ENCODE measurements around the gene GINS1.

The GINS1 gene

GRCh38 chr20:25478889-25479568 is 71.6 kb downstream of the GINS1 start:
- DNase-seq = no peak

- no peak for DNase-seq
Observed at GRCh38 chr20:25479638-25480037, 72.2 kb downstream of the GINS1 start.

DNA sequence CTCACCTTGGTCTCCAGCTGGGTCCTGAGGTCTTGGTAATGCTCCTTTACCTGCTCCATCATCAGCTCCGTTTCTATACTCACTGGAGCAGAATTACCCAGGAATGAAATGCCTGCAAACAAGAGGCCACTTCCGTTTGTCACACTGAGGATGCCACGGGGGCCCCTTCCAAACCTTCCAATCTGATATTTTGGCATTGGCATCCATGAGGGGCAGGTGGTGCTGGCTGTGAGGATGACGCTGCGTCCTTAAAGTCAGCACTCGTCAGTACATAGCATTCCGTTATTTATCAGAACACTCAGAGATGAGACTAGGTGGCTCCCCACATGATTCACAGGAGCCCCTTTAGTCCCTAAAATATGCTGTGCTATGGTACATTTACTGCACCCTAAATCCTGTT is 72.7 kb downstream of the GINS1 start:
- no peak for DNase-seq

GRCh38 chr20:25480797-25481196 is 73.3 kb downstream of the GINS1 start:
- no peak for DNase-seq

DNA sequence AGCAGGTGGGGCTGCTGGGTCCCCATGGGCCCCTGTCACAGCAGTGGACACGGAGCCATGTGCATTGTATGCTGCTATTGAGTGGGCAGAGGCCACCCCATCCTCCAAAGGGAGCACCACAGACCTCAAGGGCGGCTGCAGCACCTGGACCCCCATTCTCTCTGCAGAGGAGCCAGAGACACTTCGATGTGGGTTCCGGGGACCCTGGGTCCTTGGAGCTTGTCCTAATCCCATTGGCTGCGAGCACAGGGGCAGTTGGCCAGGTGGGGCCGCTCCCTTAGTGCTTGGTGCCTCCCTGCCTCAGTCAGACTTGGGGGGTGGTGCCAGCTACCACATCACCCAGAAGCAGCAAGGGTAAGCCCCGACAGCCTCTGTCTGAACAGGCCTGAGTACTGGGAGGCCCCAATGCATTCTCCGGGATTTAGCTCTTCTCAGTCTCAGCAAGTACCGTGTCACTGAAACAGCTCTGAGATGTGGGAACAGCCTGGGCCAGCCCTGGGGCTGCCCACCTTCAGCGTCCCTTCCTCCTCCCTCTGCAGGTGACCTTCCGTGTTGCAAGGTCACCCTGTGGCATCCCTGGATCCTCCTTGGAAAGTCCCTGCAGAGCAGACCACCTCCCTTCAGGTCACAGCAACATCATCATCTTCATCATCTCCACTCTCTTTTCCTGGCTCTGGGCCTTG is 73.9 kb downstream of the GINS1 start:
- no peak for DNase-seq

- no peak for DNase-seq
Observed at GRCh38 chr20:25481918-25482253, 74.4 kb downstream of the GINS1 start.

- no peak for DNase-seq
Observed at GRCh38 chr20:25483431-25484132, 76.1 kb downstream of the GINS1 start.

- no peak for DNase-seq
Observed at GRCh38 chr20:25484224-25484846, 76.9 kb downstream of the GINS1 start.

- DNase-seq = no peak
Observed at GRCh38 chr20:25484911-25485511, 77.5 kb downstream of the GINS1 start.

- DNase-seq = no peak
Observed at GRCh38 chr20:25485872-25486271, 78.4 kb downstream of the GINS1 start.

GRCh38 chr20:25486377-25486776 is 78.9 kb downstream of the GINS1 start:
- DNase-seq = no peak

DNA sequence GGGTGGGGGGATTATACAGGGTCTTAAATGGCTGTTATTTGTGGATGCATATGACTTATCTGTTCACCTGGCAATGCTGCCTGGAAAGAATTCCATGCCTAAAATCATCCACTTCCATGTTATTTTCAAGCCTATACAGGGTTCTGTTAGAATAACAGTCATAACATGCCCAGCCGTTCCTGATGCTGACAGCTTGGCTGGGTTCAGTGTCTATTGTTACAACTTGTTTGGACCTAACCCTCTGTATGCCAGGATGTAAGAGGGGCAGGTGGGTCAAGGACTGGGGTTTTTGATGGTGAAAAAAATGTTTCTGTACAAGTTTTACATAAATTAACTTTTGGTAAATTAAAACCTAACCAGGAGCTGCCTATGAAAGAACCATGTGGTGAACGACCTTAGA is 79.8 kb downstream of the GINS1 start:
- DNase-seq = no peak

DNA sequence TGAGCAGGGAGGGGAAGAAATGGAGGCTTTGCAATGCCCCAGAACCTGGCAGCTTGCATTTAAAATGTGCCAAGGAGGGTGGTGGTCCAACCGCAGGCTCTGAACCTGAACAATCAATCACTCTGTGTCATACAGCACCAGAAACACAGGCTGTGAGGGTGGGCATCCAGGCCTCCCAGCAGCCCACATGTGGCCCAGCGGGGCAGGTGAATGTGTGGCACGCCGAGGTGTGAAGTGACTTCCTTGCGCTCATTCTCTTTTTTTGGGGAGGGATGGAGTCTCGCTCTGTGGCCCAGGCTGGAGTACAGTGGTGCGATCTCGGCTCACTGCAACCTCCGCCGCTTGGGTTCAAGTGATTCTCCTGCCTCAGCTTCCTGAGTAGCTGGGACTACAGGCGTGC is 80.5 kb downstream of the GINS1 start:
- no peak for DNase-seq

DNA sequence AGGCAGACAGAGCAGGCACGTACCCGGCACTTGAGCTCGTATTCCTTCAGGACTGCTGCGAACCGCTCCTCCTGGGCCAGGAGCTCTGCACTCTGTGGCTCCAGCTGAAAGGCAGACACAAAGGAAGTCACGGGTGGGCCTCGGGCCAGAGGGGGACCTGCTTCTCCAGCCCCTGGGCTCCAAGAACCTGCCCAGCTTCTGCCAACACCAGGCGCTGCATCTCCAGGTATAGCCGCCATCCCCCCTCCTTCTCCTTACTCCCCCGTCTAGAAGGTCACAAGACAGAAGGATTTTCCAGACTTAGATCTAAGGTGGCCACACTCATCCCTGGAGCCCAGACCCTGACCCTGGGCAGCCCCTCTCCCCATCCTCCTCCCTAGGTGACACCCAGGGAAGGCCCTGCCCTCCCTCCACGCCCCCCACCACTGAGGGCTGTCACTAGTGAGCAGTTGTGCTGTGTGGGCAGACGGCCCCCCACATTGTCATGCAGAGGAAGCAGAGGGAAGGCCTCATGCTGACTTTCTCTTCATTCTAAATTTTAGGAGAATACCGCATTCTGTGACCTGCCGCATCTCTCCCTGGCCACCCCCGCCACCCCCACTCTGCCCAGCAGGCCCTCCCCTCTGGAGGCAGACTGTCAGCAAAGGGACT is 81.9 kb downstream of the GINS1 start:
- DNase-seq = no peak

GRCh38 chr20:25490656-25491445 is 83.4 kb downstream of the GINS1 start:
- no peak for DNase-seq

DNA sequence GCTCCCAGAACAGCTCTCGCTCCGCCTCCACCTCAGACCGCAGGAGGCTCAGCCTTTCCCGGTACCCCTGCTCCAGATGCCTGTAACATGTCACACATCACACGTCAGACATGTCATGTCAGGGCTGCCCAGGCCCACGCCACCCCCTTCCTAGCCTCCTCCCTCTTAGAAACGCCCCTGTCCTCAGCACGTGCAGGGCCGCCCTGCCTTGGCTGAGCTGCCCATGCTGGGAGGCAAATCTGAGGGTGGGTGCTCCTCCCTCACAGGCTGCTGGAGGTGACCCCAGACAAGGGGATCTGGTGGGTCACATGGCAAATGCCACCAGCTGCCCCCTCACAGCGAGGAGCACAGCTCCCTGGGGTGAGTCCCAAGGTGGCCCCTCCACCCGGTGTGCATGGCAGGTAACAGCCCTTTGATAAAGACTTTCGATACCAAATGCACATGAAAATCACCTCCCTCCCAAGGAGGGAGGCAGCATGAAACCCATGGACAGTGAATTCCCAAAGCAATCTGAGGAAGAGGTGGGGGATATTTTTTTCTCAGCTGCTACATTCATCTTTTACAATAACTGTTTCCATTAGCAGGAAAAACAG is 84.1 kb downstream of the GINS1 start:
- no peak for DNase-seq

GRCh38 chr20:25493137-25493536 is 85.7 kb downstream of the GINS1 start:
- DNase-seq = no peak

- no peak for DNase-seq
Observed at GRCh38 chr20:25493748-25494505, 86.5 kb downstream of the GINS1 start.

GRCh38 chr20:25494506-25495188 is 87.2 kb downstream of the GINS1 start:
- DNase-seq = no peak

DNA sequence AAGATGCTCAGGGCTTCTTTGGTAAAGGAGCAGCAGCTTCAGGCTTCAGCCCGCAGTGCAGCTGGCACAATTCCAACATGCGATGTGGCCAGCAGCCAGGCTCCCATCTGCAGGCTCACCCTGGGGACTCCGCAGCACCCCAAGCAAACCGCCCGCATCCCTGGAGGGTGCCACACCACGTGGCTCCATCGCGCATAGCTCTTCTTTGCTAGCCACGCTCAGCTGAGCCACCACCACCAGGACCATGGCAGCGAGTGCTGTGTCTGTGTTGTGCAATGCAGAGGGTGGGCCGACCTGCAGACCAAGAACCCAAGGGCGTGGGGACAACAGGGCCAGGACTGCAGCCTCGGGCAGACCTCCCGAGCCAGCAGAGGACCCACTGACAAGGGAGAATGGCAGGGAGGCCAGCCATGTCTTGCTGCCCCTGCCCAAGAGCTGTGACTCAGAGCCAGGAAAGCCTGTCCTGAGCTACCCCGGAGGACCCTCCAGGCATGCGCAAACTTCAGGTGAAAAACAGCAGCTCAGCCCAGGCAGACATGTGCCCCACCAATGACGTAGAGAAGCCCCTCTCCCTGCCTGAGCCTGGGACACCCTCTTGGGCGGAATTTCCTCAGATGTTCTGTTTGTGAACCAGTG is 87.8 kb downstream of the GINS1 start:
- DNase-seq = no peak

Measured in stimulated activated naive CD4-positive, alpha-beta T cell treated with Interleukin-2 at 50 U/mL for 16 hours (primary cell).